GM23248 (cell line): ENCODE data around the gene KLRC4. TPM values are rescaled to one million over a fixed set of nuclear protein-coding genes. Genes with fewer than 3 reads are reported as not detected.
"Not testable (repeated sequence)": the region's sequence is repeated elsewhere in the genome, so short reads cannot be mapped to it uniquely, and the experiment has no call there.

Experiments used
- DNase-seq: peaks from one replicate; pipeline ENCODE4 v3.0.0-alpha.2; 2015
- H2AFZ ChIP-seq: fragments of 200-600 bp; sonication (generic); 2 replicates; pipeline ENCODE4 v1.6.1; 2016; ENCODE audit warnings: antibody characterized with exemption
- H3F3A ChIP-seq: fragments of 200-600 bp; sonication (generic); 2 replicates; pipeline ENCODE4 v1.6.1; 2016; ENCODE audit warnings: mild to moderate bottlenecking, antibody characterized with exemption, mixed run types; ENCODE audit not compliant: insufficient read depth
- H3K27ac ChIP-seq: fragments of 200-600 bp; sonication (generic); 2 replicates; pipeline ENCODE4 v1.5.1; 2016; ENCODE audit warnings: mild to moderate bottlenecking
- H3K27me3 ChIP-seq: fragments of 200-600 bp; sonication (generic); replicated peaks from 2 replicates; pipeline ENCODE4 v1.6.1; 2016; ENCODE audit warnings: mild to moderate bottlenecking; ENCODE audit not compliant: insufficient read depth
- H3K36me3 ChIP-seq: fragments of 200-600 bp; sonication (generic); 2 replicates; pipeline ENCODE4 v1.6.1; 2016; ENCODE audit warnings: low read depth, mild to moderate bottlenecking
- H3K4me1 ChIP-seq: fragments of 200-600 bp; sonication (generic); 2 replicates; pipeline ENCODE4 v1.6.1; 2016; ENCODE audit warnings: mild to moderate bottlenecking; ENCODE audit not compliant: insufficient read depth
- H3K4me2 ChIP-seq: fragments of 200-600 bp; sonication (generic); one replicate; pipeline ENCODE4 v1.6.1; 2016; ENCODE audit warnings: mild to moderate bottlenecking; ENCODE audit not compliant: unreplicated experiment
- H3K4me3 ChIP-seq: fragments of 200-600 bp; sonication (generic); 2 replicates; pipeline ENCODE4 v1.5.1; 2016; ENCODE audit warnings: mild to moderate bottlenecking
- H3K79me2 ChIP-seq: fragments of 200-600 bp; sonication (generic); 2 replicates; pipeline ENCODE4 v1.6.1; 2016; ENCODE audit warnings: mild to moderate bottlenecking; ENCODE audit not compliant: insufficient read depth
- H3K9ac ChIP-seq: fragments of 200-600 bp; sonication (generic); 2 replicates; pipeline ENCODE4 v1.6.1; 2016; ENCODE audit warnings: mild to moderate bottlenecking
- H3K9me2 ChIP-seq: fragments of 200-600 bp; sonication (generic); 2 replicates; pipeline ENCODE4 v1.6.1; 2016; ENCODE audit warnings: mixed run types, mild to moderate bottlenecking, moderate library complexity; ENCODE audit not compliant: insufficient read depth
- H3K9me3 ChIP-seq: fragments of 200-600 bp; sonication (generic); one replicate; pipeline ENCODE4 v1.6.1; 2017; ENCODE audit warnings: low read depth
- H4K20me1 ChIP-seq: fragments of 200-600 bp; sonication (generic); 2 replicates; pipeline ENCODE4 v1.6.0; 2016; ENCODE audit not compliant: insufficient read depth
- EZH2 ChIP-seq: fragments of 200-600 bp; sonication (generic); IDR thresholded peaks from 2 replicates; pipeline ENCODE4 v1.6.1; 2018; ENCODE audit warnings: antibody characterized with exemption, mild to moderate bottlenecking; ENCODE audit not compliant: insufficient read depth, poor library complexity, severe bottlenecking
- EZH2phosphoT487 ChIP-seq: fragments of 200-600 bp; sonication (generic); IDR thresholded peaks from 2 replicates; pipeline ENCODE4 v1.6.1; 2018; ENCODE audit warnings: antibody characterized with exemption, moderate library complexity, mild to moderate bottlenecking, low read depth; ENCODE audit not compliant: insufficient read depth
- WGBS, 2 experiments: methylation state at CpG; one replicate each; pipeline ENCODE4 v1.1.6; 2015 to 2017; ENCODE audit warnings: low lambda C conversion rate in 2 of 2, low coverage in 1 of 2; ENCODE audit errors: missing lambda C conversion rate in 2 of 2; 5-methylcytosine and 5-hydroxymethylcytosine counted together
- in situ Hi-C: fragments of 300-500 bp; cut with MboI; formaldehyde crosslinking; loops from 2 replicates; pipeline ENCODE4 v1.15.0; 2020
- polyA plus RNA-seq: library from polyadenylated mRNA; unstranded; fragments of >200 nt; fragmentation: Nextera tagmentation; extraction: Ambion mirVana; gene quantifications from 2 replicates; pipeline ENCODE4 v1.2.1, GENCODE V29; 2016
- total RNA-seq: library from RNA; depleted of rRNA; stranded (reverse); fragments of >200 nt; shearing (Covaris generic); gene quantifications from 2 replicates; pipeline ENCODE4 v1.2.3, GENCODE V29; 2014

Gene KLRC4
- total and polyA plus RNA-seq, 2 experiments from 2014 or later: not detected

- TF ChIP-seq EZH2 (no peak), EZH2phosphoT487 (no peak)
- Histone ChIP-seq H3K27me3 (no peaks in the 10 kb centered on the region), H3F3A (no peaks in the 10 kb centered on the region), H2AFZ (no peak overlapping the region), H3K9me3 (no peaks in the 10 kb centered on the region), H3K27ac (no peak overlapping the region), H3K4me3 (no peak overlapping the region), H3K9me2 (no peaks in the 10 kb centered on the region), H3K9ac (no peak overlapping the region), H3K79me2 (no peaks in the 10 kb centered on the region), H4K20me1 (no peaks in the 10 kb centered on the region), H3K4me1 (no peaks in the 10 kb centered on the region), H3K36me3 (no peaks in the 10 kb centered on the region), H3K4me2 (no peak overlapping the region)
- in situ Hi-C loops: no loop called here
- DNase-seq: no peak
- WGBS, 2 experiments: 24 to 26% methylated on average over 1 of the region's 1 CpG
Observed at GRCh38 chr12:10454531-10454930, 45.0 kb upstream of the KLRC4 start.

- Histone ChIP-seq H3K4me3 (no peak within 1 kb of the TSS), H3K27me3 (no peaks in the 10 kb centered on the region), H3K36me3 (no peaks in the 10 kb centered on the region), H4K20me1 (no peaks in the 10 kb centered on the region), H3K9me3 (no peaks in the 10 kb centered on the region), H3K4me1 (no peaks in the 10 kb centered on the region), H3F3A (no peaks in the 10 kb centered on the region), H3K27ac (no peak within 1 kb of the TSS), H3K79me2 (no peaks in the 10 kb centered on the region), H2AFZ (no peak within 1 kb of the TSS), H3K9ac (no peak within 1 kb of the TSS), H3K4me2 (no peak within 1 kb of the TSS), H3K9me2 (no peaks in the 10 kb centered on the region)
- in situ Hi-C loops: no loop called here
- no peak for TF ChIP-seq EZH2
- no peak for TF ChIP-seq EZH2phosphoT487
- WGBS, 2 experiments: 34 to 36% methylated on average over 2 of the region's 2 CpGs
- DNase-seq: no peak
Observed at GRCh38 chr12:10453156-10453555, 43.6 kb upstream of the KLRC4 start, which contains the start of gene KLRC1. Gene KLRC1 (minus strand): TSS chr12:10453377. CDS start chr12:10451156, 2,221 bp downstream.

GRCh38 chr12:10448236-10448635 is 38.7 kb upstream of the KLRC4 start:
- Histone ChIP-seq H3K79me2 (no peaks in the 10 kb centered on the region), H3F3A (no peaks in the 10 kb centered on the region), H3K4me3 (no peak overlapping the region), H3K9ac (no peak overlapping the region), H3K27me3 (no peaks in the 10 kb centered on the region), H3K9me3 (no peaks in the 10 kb centered on the region), H3K9me2 (no peaks in the 10 kb centered on the region), H4K20me1 (no peaks in the 10 kb centered on the region), H3K4me2 (no peak overlapping the region), H3K4me1 (no peaks in the 10 kb centered on the region), H3K27ac (no peak overlapping the region), H3K36me3 (no peaks in the 10 kb centered on the region), H2AFZ (no peak overlapping the region)
- TF ChIP-seq EZH2 (no peak), EZH2phosphoT487 (no peak)
- 87% methylated on average over 4 of the region's 4 CpGs for WGBS, 2 experiments
- in situ Hi-C loops: no loop called here
- DNase-seq: no peak

GRCh38 chr12:10446052-10446451 is 36.5 kb upstream of the KLRC4 start:
- H3K4me2 ChIP-seq, H3K79me2 ChIP-seq, H3K9me2 ChIP-seq, H3K4me1 ChIP-seq, DNase-seq, H3K9ac ChIP-seq, H3F3A ChIP-seq, H4K20me1 ChIP-seq, H3K9me3 ChIP-seq, H3K27me3 ChIP-seq, in situ Hi-C loops, H3K4me3 ChIP-seq, H3K36me3 ChIP-seq, H2AFZ ChIP-seq, H3K27ac ChIP-seq: not testable (repeated sequence)
- 58 to 60% methylated on average over 5 of the region's 5 CpGs for WGBS, 2 experiments

GRCh38 chr12:10441144-10441543 is 31.6 kb upstream of the KLRC4 start:
- H3K79me2 ChIP-seq, H3K4me2 ChIP-seq, H3F3A ChIP-seq, H3K36me3 ChIP-seq, H3K27me3 ChIP-seq, H2AFZ ChIP-seq, H3K4me1 ChIP-seq, H3K9me2 ChIP-seq, DNase-seq, in situ Hi-C loops, H3K9me3 ChIP-seq, H3K4me3 ChIP-seq, H3K27ac ChIP-seq, H4K20me1 ChIP-seq, H3K9ac ChIP-seq: not testable (repeated sequence)
- WGBS, 2 experiments: 86 to 91% methylated on average over 8 of the region's 8 CpGs

GRCh38 chr12:10439608-10440274 is 30.2 kb upstream of the KLRC4 start:
- 39 to 42% methylated on average over 2 of the region's 2 CpGs for WGBS, 2 experiments
- H4K20me1 ChIP-seq: not testable (repeated sequence)
- DNase-seq: peak; percentile 3

GRCh38 chr12:10437601-10438000 is 28.0 kb upstream of the KLRC4 start:
- WGBS, 2 experiments: 33% methylated on average over 2 of the region's 2 CpGs; no CpG with 5 or more reads in 1 of the 2 experiments
- not testable (repeated sequence) for H3K9ac ChIP-seq, DNase-seq

More at GRCh38 chr12:10439608-10440274, 30.2 kb upstream of the KLRC4 start:
- H3K36me3 ChIP-seq, H3K9ac ChIP-seq, in situ Hi-C loops, H3K4me2 ChIP-seq, H3K9me2 ChIP-seq, H3K4me3 ChIP-seq, H3K9me3 ChIP-seq, H2AFZ ChIP-seq, H3K4me1 ChIP-seq, H3K27me3 ChIP-seq, H3F3A ChIP-seq, H3K79me2 ChIP-seq, H3K27ac ChIP-seq: not testable (repeated sequence)

More at GRCh38 chr12:10437601-10438000, 28.0 kb upstream of the KLRC4 start:
- in situ Hi-C loops, H3K27me3 ChIP-seq, H2AFZ ChIP-seq, H3K4me3 ChIP-seq, H3K9me3 ChIP-seq, H3K4me1 ChIP-seq, H3K9me2 ChIP-seq, H3K36me3 ChIP-seq, H4K20me1 ChIP-seq, H3F3A ChIP-seq, H3K27ac ChIP-seq, H3K4me2 ChIP-seq, H3K79me2 ChIP-seq: not testable (repeated sequence)
